Hematopoietic multipotent progenitor cell treated with erythropoietin and hydrocortisone succinate and interleukin-3 and kit ligand, for 8 days (in vitro differentiated cells): ENCODE measurements around the gene ABCF1.

Experiments used
- DNase-seq: peaks from one replicate; pipeline ENCODE4 v3.0.0-alpha.2; 2015

ABCF1 gene

GRCh38 chr6:30603961-30604360, 32.7 kb downstream of the ABCF1 start:
- DNase-seq = no peak

DNA sequence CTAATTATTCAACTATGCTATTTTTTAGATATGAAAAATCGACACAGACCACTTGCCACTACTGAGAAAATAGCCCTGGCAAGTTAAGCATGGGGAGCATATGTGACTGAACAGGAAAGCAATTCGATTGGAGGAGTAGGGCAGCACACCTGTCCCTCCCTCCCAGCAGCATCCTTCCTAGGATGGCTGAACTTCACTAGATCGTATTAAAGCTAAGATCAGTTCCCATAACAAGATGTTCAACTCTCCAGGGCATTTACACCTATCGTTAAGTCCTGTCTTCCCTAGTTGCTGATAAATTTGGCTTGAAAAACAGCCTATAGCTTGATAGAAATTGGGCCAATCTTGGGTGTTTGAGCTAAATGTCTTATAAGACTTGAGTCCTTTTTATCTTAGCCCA, 38.8 kb downstream of the ABCF1 start:
- peak; percentile 28 for DNase-seq

DNA sequence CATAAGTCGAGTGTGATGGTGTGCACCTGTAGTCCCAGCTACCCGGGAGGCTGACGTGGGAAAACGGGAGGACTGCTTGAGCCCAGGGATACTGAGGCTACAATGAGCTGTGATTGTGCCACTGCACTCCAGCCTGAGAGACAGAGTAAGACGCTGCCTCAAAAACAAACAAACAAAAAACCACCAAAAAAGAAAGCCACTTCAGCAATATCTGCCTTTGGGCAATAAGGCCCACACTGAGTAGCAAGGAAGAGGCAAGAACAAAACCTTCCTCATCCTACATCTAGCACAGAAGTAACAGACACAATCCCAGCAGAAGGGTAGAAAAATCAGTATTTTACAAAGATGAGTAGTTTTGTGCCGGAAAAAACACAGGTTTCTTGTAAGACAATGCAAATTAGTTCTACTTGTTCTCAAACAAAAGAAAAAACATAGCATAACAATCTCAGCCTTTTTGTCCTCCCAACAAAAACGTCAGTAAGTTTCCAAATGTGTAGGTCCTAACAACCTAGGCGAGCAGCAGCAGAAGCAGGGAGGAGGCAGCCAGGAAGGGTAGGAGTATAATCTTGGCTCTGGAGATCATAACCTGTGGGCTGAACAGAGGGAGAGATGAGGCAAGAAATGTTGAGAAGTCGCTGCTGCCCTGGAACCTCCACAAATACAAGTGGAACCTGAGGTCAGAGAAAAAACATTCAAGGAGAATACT, 40.1 kb downstream of the ABCF1 start:
- DNase-seq = no peak

GRCh38 chr6:30611856-30612194, 40.6 kb downstream of the ABCF1 start:
- DNase-seq = no peak

DNA sequence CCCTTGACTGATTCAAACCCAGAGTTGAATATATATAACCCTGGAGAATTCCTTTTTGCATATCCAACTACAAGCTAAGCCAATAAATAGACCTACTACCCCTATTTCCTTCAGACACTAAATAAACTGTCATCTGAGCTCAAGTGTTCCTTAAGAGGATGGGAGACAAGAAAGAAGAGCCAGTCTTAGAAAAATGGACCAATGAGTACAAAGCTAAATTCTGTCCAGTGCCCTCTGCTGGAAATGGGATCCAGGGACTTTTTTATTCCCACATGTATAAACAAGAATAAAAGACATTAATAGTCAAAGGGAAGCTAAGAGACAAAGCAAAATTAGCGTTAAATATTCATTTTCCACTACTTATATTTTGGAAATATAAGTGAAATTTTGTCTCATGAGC, 41.0 kb downstream of the ABCF1 start:
- DNase-seq = peak; percentile 65

DNA sequence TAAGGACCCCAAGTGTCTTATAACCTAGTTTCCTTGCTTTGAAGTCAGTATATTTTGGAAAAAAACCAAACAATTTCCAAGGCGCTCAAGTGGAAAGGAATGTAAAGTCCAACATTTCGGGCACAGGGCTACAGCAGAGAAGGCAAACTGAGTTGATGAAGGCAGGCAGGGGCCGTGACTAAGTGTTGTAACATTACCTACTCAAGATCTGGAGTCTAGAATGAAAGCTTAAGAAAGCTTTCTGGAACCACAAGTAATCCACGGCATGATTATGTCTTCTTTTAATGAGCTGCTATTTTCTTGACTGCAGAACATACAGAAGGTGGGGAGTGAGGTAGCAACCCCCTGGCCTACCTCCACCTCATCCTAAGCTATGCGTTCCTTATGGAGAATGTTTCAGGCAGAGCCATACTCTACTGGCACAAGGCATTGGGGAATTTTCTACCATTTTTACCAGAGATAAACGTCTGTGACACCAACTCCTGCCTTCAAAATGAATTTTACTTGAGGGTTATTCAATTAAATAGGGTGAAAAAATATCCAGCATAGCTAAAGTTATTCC, 41.5 kb downstream of the ABCF1 start:
- no peak for DNase-seq

- peak; percentile 38 for DNase-seq
Measured at GRCh38 chr6:30613251-30614043, 42.2 kb downstream of the ABCF1 start.

- peak; percentile 52 for DNase-seq
Measured at GRCh38 chr6:30614044-30614842, 43.0 kb downstream of the ABCF1 start.

DNA sequence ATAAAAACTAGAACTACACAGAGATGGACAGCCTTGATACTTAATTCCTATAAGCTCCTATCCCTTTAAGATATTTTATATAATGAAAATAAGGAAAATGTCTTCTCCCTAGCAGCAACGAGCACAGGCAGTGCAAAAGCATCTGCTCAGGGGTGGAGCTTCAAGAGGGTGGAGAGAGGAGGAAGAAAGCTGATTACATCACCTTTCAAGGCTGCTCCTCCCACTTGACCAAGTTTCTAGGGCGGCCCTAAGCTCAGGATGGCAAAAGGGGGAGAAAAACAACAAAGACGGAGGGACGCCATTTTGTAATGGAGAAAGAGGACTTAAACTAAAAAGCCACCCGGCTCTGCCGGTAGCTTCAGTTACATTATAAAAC, 43.6 kb downstream of the ABCF1 start:
- peak; percentile 99 for DNase-seq

- peak; percentile 91 for DNase-seq
Measured at GRCh38 chr6:30615219-30615957, 44.1 kb downstream of the ABCF1 start.

GRCh38 chr6:30615958-30616810, 44.9 kb downstream of the ABCF1 start:
- peak; percentile 74 for DNase-seq

DNA sequence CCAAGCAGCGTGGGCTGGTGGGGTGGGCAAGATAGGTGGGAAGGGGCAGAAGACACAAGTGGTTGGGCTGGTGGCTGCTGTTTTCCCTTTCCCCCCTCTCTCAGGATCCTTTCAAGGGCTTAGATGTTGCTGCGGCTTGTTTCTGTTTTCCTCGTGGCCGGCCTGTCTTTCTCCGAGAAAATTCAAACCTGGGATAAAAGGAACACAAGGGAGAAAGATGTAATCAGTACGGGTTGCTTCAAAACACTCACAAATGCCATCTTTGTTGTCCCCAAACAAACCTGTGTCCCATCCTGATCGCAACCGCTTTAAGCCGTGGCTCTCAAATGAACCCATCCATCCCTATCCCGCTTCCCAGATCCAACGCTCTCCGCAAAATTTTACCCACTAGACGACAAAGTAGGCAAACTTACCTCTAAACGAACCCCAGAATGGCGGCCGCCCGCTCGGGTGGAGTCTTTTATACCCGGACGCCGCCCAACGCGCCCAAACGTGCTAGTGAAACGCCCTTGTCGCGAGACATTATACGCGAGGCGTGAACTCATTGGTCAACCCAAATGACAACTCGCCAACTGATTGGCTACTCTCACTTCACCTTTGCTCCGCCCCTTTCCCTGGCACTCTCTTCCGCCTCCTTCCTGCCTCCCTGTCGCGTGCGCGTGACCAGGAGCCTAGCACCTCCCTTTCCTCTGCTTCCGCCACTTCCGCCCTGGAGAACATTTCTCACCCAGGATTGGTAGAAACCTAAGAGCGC, 45.7 kb downstream of the ABCF1 start, which contains the start of gene PPP1R10:
PPP1R10 (minus strand) TSS at position 433 of the 754 bp plus-strand sequence. CDS start 7,299 bp downstream, outside the sequence.
- DNase-seq = peak; percentile 100

DNA sequence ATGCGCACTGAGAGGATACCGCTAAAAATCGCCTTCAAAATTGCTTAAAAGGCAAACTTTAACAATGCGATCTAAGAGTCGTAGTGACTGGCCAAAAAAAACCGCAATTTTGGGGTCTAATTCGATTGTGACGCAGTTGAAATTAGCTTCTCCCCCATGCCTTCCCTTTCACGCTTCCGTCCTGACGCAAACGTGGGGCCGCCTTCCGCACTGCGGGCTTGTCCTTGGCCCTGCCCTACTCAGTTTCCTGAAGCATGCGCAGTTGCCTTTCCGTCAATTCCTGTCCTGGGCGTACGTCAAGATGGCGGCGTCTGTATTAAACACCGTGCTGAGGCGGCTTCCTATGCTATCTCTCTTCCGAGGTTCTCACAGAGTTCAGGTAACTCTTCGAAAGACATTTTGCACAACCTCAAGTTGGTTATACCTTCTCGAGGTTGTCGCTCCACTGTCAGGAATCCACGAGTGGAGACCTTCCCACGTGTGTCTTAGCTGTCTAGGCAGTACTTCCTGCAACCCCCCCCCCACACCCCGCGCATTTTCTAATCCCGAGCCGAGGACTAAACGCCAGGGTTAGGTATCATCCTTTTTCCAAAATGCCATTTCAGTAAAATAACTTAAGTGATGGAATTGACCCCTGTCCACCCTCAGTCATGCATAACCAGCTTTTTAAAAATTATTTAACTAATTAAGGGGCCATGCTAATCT, 46.5 kb downstream of the ABCF1 start, which contains the start of gene MRPS18B:
MRPS18B (plus strand) TSS at position 276 of the 705 bp plus-strand sequence; CDS start at position 302, 26 bp downstream.
- DNase-seq = peak; percentile 98

GRCh38 chr6:30618270-30618797, 47.1 kb downstream of the ABCF1 start:
- DNase-seq = peak; percentile 50

- DNase-seq = no peak
Measured at GRCh38 chr6:30619561-30619960, 48.3 kb downstream of the ABCF1 start.

- DNase-seq = no peak
Measured at GRCh38 chr6:30625511-30625910, 54.3 kb downstream of the ABCF1 start.

GRCh38 chr6:30626484-30627366, 55.5 kb downstream of the ABCF1 start, which contains the start of gene ATAT1:
ATAT1 (plus strand) TSS chr6:30626874.
- peak; percentile 88 for DNase-seq

DNA sequence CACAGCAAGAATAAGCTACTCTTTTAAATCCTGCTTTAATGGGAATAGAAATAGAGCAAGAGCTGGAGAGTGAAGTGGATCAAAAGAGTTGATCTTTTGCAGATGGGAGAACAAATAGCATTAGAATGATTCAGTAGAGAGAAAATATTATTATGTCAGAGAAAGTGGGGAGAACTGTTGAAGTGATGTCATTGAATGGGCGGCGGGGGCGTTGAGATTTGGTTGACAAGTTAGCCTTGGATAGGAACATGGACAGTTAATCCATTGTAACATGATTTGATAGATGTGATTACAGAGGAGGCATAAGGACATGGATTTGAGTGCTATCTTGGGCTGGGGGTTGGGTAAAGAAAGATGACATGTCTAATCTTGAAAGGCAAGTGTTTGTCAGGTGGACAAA, 64.6 kb downstream of the ABCF1 start:
- no peak for DNase-seq
